GM20000 (cell line): Measurements from ENCODE around the gene GSTM5.
"Not testable (repeated sequence)": the region's sequence is repeated elsewhere in the genome, so short reads cannot be mapped to it uniquely, and the experiment has no call there.

Source experiments
- DNase-seq: peaks from one replicate; pipeline ENCODE4 v3.0.0; 2012; ENCODE audit warnings: low spot score
- TF ChIP-seq, protein P1 (sequence below): IDR thresholded peaks from 2 replicates; pipeline ENCODE4 v1.5.1; 2012; ENCODE audit warnings: mild to moderate bottlenecking, control low read depth; ENCODE audit errors: extremely low read depth, missing control alignments

GSTM5 gene

DNA sequence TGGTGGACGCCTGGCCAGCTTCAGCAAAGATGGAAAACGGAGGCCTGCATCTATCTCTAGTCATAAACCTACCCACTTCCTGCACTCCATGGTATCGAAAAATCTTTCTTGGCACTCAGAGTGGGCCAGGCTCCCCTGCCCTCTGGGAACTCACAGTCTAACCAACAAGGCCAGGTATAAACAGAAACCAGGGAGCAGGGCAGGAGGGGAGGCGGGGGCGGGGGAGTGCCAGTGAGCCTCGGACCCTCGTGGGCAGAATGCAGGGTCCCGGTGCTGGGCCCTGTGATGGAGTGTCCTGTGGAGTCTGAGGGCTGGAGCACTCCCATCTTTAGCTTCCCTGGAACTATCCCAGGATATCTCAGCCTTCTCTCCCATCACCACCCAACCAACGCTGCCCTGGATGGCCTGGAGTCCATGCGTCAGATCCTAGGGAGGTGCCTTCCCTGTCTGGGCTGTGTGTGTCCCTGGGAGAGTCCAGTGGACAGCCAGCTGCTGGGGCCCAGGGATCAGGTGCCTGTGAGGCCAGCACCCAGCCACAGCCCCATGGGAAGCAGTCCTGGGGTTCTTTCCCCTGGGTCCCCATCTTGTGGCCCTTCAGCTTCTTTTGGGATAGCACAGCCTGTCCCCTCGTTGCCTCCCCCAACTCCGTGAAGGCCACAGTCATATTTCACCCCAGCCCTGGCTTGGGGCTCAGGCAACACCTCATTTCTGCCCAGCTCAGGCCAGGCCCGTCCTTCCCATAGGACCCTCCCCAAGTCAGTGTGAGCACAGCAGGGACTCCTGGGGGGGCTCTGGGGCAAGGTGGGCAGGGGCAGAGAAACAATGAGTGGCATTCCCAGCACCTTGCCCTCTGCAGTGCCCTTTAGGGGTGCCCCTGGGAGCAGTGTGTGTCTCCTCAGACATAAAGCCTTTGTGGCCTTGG, 52.8 kb downstream of the GSTM5 start:
- TF ChIP-seq, protein P1, sequence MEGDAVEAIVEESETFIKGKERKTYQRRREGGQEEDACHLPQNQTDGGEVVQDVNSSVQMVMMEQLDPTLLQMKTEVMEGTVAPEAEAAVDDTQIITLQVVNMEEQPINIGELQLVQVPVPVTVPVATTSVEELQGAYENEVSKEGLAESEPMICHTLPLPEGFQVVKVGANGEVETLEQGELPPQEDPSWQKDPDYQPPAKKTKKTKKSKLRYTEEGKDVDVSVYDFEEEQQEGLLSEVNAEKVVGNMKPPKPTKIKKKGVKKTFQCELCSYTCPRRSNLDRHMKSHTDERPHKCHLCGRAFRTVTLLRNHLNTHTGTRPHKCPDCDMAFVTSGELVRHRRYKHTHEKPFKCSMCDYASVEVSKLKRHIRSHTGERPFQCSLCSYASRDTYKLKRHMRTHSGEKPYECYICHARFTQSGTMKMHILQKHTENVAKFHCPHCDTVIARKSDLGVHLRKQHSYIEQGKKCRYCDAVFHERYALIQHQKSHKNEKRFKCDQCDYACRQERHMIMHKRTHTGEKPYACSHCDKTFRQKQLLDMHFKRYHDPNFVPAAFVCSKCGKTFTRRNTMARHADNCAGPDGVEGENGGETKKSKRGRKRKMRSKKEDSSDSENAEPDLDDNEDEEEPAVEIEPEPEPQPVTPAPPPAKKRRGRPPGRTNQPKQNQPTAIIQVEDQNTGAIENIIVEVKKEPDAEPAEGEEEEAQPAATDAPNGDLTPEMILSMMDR = no peak
- DNase-seq = no peak

DNA sequence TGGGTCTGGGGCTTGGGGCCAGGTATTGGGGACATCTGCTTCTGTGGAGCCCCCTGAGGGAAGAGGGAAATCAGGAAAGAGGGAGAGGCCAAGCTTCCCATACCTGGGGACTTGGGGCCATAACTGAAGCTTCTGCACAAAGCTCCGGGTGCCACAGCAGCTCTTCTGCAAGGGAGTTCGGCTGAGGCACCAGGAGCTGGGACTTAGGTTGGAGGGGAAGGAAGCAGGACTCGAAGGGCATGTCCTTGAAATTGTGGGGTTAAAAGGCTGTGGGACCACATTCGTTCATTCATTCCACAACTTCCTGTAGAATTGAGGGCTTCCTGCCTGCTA, 53.4 kb downstream of the GSTM5 start:
- DNase-seq = no peak
- TF ChIP-seq, protein P1 = no peak

DNA sequence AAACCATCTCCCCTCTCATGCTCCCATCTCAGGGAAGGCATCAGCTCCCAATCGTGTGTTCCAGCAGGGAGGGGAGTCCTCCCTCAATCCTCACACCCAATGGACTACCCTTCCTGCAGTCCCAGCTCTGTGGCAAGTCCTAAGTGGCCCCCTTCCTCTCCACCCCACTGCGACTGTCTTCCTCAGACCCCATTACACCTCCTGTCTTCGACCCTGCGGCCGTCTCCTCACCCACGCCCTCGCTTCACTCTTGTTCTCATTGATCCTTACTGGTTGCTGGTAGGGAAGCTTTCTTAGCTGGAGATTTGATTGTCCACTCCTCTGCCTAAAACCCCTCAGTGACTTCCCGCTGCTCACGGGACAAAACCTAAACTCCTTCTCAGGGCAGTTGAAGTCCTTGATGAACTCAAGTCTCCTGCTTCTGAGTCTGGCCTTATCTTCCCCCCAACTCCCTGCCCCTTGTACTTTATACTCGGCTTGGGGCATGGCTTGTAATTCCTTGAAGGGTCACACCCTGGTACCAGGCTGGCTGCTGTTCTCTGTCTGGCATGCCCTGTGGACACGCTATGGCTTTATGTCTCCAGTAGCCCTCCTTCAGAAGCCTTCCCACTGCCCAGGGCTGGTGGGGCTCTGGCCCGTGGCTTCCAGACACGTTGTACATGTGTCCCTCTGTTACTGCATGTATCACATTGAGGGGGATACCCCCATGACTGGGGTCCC, 54.0 kb downstream of the GSTM5 start:
- no peak for DNase-seq
- TF ChIP-seq, protein P1 = no peak

DNA sequence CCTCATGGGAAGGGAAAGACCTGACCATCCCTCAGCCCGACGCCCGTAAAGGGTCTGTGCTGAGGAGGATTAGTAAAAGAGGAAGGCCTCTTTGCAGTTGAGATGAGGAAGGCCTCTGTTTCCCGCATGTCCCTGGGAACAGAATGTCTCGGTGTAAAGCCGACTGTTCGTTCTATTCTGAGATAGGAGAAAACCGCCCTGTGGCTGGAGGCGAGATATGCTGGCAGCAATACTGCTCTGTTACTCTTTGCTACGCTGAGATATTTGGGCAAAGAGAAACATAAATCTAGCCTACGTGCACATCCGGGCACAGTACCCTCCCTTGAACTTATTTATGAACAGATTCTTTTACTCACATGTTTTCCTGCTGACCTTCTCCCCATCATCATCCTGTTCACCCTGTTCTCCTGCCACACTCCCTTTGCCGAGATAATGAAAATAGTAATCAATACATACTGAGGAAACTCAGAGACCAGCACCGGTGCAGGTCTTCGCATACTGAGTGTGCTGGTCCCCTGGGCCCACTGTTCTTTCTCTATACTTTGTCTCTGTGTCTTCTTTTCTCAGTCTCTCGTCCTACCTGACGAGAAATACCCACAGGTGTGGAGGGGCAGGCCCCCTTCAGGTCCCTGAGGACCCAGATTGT, 55.1 kb downstream of the GSTM5 start:
- not testable (repeated sequence) for DNase-seq
